HG03558 (cell line): ENCODE measurements around the gene TEX10.
"Not testable (repeated sequence)": the region's sequence is repeated elsewhere in the genome, so short reads cannot be mapped to it uniquely, and the experiment has no call there.

ENCODE experiments used
- ATAC-seq: cut with Tn5 transposase; IDR thresholded peaks from one replicate; pipeline ENCODE4 v1.9.1; 2021; ENCODE audit warnings: moderate number of reproducible peaks; ENCODE audit not compliant: unreplicated experiment; ENCODE audit errors: extremely low read depth

Gene TEX10

DNA sequence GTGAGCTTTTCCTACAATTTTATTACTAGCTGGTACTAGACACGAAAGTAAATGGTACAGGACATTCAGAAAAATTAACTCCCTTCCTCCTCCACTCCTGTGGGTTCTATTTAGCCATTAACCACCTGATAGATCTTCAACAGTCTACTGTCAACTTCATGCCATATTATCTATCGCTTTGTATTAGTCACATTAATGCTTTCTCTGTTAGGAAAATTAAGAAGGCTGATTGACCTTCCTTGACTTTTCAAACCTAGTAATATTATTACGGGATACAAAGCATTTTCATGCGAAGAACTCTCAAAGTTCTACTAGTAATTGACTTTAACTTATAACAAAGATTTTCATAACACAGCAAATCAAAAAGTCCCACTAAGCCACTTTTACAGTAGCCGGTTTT, 1.2 kb downstream of the TEX10 start:
- no peak for ATAC-seq

GRCh38 chr9:100350188-100350587, 2.6 kb downstream of the TEX10 start:
- ATAC-seq, result no peak

GRCh38 chr9:100346836-100347235, 5.9 kb downstream of the TEX10 start:
- ATAC-seq, result no peak

- no peak for ATAC-seq
Measured at GRCh38 chr9:100341889-100342288, 10.9 kb downstream of the TEX10 start.

DNA sequence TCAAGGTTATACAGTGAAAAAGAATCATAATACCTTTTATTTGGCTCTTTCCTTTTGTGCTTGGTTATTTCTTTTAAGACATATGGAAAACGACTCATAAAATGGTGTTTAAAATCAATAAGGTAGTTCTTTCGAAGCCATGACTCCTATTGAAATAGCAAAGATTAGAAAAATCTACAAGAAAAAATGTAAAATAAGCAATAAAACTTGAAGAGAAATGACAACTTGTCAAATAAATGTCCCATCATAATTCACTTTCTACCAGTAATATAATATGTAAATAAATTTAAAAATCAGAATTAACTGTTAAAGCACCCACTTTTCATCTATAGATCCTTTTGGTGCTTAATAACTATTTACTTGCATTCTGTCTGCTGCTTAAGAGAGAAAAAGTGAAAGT, 12.5 kb downstream of the TEX10 start:
- no peak for ATAC-seq

DNA sequence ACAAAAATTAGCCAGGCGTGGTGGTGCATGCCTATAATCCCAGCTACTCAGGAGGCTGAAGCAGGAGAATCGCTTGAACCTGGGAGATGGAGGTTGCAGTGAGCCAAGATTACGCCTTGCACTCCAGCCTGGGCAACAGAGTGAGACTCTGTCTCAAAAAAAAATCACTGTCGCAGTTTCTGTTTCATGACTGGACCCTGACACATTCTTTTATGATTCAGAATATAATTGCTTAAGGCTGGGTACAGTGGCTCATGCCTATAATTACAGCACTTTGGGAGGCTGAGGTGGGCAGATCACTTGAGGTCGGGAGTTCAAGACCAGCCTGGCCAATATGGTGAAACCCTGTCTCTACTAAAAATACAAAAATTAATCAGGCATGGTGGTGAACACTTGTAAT, 14.0 kb downstream of the TEX10 start:
- not testable (repeated sequence) for ATAC-seq

- no peak for ATAC-seq
Measured at GRCh38 chr9:100324594-100325200, 28.0 kb downstream of the TEX10 start.

DNA sequence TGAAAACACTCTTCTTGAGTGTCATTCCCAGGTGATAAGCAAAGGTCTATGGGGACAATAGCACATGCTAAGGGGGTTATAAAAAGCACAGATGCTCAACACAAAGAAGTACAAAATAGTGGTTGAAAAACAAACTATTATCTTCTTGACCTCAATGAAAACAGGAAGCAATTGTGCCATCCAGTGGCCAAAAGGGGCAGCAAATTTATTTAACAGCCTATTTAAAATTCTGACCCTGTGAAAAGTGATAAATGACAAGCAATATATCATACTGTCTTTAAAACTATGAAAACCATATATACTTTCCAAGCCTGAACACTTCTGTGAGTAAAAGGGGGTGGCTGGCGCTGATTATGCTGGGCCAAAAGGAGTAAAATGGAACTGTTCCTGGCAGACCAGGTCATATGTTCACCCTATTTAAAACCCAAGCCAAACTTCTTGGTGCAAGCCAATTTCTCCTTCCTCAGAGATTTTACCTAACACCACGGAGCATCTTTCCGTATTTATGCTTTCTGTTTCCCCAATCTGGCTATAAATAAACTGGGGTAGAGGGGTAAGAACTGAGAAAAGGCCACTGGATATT, 29.7 kb downstream of the TEX10 start:
- ATAC-seq, result no peak

- no peak for ATAC-seq
Measured at GRCh38 chr9:100317706-100318105, 35.0 kb downstream of the TEX10 start.

GRCh38 chr9:100315561-100315960, 37.2 kb downstream of the TEX10 start:
- ATAC-seq, result no peak

DNA sequence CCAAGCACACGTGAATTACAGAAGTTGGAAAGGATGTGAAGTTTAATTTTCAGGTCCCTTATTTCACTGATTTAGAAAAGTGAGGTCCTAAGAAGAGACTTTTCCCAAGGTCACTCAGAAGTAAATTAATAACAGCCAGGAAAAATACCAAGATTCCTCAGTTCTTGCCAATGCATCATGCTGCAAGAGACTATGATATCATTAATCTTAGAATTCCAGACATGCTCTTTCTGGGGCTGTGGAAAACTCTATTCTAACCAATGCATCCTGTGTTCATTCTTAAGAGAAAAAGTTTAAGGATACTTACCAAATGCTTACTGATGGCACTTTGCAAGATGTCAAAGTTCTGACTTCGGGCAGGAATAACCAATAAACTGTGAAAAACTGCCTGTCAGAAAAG, 42.8 kb downstream of the TEX10 start:
- ATAC-seq, result no peak

DNA sequence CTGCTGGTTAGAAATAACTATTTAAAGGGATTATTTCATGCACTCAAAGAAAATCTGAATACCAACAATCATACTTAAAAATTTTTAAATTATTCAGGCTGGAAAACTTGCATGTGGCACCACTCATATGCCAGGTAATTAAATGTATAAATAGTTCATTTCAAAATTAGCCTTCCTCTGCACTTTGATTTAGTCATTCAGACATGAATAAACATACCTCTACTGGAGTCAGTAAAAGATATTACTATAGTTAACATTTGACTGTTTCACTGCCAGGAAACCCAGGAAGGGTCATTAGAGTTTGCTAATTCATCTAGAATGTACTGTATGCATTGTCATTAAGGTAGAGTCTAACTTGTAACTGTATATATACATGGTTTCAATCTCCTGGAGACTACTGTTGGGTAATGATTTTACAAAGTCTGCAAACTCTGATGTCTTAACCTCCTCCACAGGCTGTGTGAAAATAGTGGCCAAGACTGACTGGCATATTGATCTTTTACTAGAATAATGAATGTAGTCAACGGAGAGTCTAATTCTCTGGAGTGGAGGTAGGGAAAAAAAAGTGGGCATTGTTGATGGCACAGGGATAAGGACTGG, 43.7 kb downstream of the TEX10 start:
- ATAC-seq, result no peak

DNA sequence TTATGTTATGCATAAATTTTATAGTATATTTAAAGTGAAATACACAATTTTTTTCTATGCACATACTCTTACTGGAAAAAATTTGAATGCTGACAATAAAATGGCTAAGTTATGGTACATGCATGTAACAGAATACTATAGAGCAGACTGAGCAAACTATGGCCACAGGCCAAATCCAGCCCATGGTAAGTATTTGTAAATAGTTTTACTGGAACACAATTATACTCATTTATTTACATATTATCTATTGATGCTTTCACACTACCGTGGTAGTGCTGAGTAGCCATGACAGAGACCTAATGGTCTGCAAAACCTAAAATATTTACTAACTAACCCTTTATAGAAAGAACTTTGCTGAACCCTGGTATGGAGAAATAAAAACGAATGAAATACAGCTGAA, 45.7 kb downstream of the TEX10 start:
- ATAC-seq, result no peak

DNA sequence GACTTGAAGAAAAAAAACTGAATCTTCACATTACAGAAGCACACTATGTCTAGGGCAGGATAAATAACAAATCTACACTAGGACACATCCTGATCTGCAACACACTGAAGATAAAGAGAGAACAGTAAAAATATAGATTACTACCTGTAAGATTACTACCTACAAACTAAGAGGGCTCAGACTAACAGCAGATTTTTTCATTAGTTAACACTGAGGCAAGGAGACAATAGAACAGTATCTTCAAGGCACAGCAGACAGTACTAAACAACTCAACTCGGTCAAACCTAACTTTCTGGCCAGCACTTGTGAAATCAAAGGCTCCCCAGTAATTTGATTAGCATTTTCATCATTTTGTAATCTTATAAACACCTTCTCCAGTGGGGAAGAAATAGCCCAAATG, 46.5 kb downstream of the TEX10 start:
- ATAC-seq, result no peak

DNA sequence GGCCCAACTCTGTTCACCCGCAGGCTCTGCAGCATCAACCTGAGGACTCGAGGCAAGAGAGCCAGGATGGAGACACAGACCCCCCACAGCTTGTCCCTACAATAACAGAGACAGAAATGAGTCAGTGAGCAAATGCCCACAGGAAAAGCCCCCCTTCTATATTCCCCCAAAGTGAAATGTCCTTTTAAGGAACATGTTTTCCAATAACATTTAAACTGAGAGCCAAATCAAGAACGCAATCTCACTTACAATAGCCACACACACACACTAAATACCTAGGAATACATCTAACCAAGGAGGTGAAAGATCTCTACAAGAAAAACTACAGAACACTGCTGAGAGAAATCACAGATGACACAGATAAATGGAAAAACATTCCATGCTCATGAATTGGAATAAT, 49.0 kb downstream of the TEX10 start:
- ATAC-seq, result no peak

GRCh38 chr9:100298378-100298777, 54.4 kb downstream of the TEX10 start:
- no peak for ATAC-seq

GRCh38 chr9:100296407-100296806, 56.3 kb downstream of the TEX10 start:
- ATAC-seq, result no peak

DNA sequence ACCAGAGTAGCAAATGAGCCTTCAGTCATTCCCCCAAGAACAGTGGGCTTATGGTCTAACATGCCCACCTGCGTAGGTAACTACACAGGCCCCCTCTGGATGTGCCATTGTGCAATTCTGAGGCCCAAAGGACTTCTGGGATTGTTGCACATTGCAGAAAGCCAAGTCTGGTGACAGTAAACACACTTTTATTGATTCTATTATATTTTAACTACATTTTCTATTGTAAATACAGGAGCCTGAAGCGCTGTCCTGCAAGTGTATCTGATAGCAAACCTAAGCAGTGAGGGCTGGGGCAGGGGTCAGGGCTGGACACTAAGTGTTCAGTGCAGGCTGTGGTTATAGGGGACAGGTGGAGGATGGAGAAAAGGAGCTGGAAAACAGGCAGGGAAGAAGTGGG, 57.5 kb downstream of the TEX10 start:
- no peak for ATAC-seq

DNA sequence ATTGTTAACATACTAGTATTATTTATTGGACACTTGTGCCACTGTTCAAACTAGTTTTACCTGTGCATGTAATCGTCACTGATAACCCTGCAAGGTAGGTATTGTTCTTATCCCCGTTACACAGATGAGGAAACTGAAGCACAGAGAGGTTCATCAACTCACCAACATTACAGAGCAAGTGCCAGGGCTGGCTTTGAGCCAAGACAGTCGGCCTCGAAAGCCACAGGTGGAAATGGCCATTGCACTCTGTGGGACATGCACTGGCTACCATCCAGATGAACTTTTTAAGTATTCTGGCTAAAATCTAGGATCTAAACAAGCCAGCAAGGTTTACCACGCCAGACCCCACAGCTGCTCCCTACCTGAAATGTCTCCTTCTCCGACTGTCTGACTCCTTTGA, 57.9 kb downstream of the TEX10 start:
- no peak for ATAC-seq

DNA sequence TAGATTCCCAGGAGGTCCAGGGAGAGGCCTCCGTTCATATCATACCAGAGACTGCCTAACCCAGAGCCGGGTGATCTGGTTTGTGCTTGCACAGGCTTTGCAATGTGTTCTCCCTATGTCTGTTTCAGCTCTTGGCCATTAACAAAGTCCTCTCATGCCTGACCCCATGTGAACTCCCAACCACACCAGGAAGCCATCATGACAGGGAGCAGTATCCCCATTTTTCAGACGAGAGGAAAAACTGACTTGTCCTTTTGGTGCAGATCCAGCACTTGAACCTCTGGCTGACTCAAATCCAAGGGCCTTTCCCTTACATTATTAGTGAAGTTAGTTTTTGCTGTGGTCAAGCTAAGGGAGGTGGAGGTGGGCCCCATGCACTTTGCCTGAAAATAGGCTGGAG, 58.4 kb downstream of the TEX10 start:
- no peak for ATAC-seq

GRCh38 chr9:100292414-100292813, 60.3 kb downstream of the TEX10 start:
- no peak for ATAC-seq

- no peak for ATAC-seq
Measured at GRCh38 chr9:100290714-100291113, 62.0 kb downstream of the TEX10 start.
